ENCODE measurements around the gene LRRC4C.

The LRRC4C gene

DNA sequence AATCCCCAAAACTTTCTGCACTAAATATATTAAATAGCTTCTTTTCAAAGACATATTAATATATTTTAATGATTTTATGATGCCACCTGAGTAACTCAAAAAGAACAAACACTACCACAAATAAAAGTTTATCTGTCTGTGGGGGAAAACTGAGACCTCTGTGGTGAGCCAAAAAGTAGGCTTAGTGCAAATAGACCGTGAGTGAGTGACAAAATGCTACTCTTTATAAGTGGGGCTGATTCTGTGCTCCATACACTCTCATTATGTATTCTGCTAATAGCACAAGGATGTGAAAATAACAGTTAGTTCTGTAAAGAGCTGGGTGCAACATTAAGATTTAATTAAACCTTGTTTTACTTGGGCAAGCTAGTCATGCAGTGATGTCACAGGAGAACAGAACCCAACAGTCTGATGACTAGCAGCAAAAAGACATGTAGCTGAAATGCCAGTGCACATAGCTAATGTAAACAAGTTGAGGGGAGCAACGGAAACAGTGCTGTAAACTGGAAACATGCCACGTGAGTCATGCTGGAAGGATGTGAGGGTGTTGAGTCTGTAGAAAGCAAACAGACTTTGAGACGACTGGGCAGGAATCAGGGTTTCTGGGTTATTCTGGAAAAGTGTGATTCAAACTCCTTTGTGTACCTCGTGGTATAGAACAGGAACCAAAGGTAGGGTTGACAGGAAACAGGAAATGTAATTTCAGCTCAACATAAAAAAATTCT is 1130.4 kb downstream of the LRRC4C start:
- DNase-seq = peak; percentile 55

DNA sequence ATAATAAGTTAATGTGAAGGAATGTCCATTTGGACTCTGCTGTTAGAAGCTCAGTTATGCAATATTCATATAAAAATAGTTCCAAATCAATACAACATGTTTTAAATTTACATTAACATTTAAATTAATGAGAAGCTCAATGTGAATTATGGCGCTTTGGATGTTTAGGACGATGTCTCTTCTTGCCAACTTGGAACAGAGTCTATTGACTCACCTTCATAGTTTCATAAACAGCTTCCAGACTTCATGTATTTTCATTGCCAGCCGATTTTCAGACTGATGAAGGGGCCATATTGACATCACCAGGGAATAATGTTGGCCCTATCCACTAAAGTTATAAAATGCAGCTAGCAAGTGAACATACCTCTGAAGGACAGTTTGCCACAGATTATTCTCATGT is 1136.2 kb downstream of the LRRC4C start:
- no peak for DNase-seq

DNA sequence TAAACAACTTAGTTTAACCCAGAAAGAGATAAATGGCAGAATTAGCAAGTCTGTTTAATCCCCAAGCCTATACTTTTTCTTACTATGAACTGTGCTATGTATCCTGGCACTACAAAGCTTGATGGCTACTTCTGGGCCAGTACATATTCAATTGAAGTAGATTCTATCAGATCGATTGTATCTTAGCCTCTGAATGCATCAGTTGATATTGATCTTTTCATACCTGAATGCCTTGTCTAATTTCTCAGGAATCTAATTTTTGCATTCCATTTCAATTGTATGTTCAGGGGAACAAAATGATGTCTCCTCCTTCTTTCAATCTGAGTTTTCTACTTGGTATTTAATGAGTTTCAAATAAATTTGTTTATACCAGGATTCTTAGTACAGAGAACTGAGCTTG is 1137.9 kb downstream of the LRRC4C start:
- no peak for DNase-seq

DNA sequence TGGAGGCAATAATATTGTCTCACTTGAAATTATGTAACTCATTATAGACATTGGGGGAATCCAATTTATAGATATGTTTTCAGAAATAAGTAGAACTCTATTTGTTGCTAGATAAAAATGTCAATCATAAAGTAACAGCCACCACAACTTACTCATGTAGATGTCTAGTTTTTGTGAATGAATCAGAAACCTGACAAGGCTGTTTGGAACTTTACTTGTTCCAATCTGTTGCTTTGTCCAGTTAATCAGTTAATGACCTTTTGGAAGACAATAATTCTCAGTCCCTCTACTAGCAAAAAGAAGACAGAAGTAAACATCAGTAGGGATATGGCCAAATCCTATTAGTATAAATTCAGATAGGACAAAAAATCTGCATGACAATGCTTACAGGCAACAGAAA is 1143.3 kb downstream of the LRRC4C start:
- no peak for DNase-seq

DNA sequence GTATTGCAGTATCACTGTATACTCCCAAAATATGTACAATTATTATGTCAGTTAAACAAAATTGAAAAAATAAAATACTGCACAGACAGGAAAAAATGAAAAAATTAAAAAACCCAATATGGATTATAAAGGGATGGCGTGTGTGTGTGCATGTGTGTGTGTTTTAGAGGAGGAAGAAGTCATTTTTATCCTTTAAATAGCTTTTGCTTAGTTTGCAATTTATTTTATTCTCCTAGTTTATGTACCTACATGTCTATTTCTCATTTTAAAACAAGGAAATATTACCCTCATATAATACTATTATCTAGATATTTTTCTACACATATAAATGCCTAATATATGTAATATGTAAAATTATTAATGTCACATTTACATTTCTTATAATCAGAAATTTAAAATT is 1144.3 kb downstream of the LRRC4C start:
- DNase-seq = no peak

DNA sequence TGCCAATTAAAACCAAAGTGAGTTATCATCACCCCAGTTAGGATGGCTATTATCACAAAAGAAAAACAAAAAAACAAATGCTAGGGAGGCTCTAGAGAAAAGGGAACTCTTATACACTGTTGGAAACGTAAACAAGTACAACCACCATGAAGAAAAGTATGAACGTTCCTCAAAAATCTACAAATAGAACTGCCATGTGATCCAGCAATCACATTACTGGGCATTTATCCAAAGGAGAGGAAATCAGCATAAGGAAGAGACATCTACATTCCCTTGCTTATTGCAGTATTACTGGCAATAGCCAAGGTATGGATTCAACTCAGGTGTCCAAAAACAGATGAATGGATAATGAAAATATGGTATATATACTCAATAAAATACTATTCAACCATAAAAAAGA is 1145.1 kb downstream of the LRRC4C start:
- no peak for DNase-seq

DNA sequence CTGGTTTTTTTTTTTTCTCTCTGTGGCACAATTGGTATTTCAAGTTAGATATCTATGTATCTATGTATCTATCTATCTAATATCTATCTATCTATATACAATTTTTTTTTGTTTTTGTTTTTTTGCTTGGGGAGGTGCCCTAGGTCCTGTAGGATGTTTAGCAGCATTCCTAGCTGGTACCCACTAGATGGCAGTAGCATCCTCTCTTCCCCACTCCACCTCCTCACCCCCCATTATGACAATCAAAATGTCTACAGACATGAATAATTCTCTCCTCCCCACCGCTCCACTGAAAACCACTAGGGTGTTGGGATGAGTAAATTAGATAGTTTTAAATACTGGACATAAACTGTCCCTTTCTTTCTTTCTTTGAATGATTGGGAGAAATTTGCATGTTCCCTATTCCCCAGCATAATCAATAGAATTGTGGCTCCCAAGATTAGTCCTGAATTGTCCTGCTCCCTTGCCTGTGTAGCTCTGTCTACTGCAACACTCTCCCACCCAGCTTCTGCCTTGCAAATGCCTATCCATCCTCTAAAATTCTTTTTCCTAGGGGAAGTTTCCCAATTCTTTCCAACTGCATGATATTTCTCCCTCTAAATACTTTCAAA is 1152.4 kb downstream of the LRRC4C start:
- peak; percentile 34 for DNase-seq

DNA sequence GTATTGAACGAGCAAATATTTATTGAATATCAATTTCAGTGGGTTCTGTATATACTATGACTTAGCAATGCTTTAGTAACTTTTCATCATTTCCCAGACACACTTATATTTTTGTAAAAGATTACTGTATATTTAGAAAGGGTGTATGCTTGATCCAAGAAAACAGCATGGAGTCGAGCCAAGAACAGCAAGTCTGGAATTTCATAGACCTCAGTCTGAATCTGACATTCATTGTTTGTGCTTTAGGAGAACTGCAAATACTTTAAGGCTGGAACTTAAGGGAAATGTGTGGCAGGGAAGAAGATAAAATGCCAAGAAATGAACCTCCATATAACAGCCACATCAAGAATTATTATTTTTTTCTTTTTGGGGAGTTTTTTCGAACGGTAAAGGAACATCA is 1156.8 kb downstream of the LRRC4C start:
- no peak for DNase-seq

DNA sequence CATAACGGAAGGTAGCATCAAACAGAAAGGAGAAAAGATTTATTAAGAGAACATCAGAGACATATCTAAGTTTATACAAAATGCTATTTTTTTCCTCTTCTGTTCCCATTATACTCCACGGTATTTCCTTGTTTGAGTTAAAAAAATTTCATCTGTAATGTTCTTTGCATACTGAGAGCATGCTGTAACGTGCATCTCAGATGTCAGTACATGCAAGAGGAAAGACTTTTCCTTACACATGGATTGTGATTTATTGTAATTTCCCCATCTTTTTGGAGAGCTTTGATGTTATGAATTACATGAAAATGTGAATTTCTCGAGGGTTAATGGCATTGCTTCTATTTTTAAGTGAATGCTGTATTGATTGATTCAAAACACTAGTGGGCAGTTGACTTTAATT is 1164.0 kb downstream of the LRRC4C start:
- no peak for DNase-seq

DNA sequence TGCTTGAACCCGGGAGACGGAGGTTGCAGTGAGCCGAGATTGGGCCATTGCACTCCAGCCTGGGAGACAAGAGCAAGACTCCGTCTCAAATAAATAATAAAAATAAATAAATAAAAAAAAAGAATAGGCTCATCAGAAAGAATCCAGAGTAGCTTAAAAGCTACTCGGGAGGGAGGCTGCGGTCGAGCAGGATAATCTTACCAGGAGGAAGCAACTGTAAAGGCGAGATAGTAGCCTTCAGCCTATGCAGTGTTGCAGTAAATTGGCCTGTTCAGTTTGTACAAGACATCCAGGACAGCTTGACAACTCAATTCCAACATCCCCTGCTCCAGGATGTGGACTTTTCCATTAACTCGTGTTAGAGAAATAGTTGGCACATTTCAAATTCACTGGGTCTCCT is 1164.7 kb downstream of the LRRC4C start:
- DNase-seq = no peak

DNA sequence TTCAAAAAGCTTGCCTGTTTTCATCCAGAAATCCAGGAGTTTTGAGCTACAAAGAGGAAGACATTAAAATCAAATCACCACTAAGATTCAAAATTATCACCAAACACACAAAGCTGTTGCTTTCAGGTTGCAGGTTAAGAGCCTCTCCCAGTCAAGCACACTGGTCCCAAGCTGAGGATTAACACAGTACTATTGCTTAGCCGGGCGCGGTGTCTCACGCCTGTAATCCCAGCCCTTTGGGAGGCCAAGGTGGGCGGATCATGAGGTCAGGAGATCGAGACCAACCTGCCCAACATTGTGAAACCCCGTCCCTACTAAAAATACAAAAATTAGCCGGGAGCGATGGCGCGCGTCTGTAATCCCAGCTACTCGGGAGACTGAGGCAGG is 1165.1 kb downstream of the LRRC4C start:
- no peak for DNase-seq

DNA sequence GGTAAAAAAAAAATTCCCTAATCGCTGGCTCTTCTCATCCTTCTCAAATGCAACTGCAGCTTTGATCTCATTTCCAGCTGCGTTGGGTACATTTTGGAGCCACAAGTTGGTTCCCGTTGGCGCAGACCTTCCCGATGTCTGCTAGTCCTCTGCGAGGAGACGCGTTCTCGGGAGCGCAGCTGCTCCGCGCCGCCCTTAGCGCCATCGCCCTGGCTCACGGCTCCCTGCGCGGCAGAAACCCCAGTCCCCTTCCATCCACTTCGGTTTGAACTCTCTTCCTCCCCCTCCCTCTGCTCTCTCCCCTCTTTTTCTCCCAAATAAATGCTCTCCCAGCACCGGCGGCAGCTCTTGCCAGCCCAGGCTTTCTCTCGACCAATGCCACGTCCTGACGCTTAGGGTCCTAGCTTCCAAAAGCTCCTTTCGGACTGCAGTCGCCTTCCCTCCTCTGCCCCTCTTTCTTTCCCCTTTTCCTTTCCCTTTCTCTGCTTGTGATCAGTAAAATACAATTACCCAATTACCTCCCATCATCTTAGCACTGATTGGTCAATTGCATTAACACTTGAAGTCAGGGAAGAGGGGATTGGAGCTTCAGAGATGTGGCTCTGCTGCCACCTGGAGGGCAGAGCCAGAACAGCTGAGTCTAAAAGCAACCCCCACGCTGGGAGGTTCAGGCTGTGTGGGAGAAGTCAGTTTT is 1165.7 kb downstream of the LRRC4C start:
- peak; percentile 21 for DNase-seq

DNA sequence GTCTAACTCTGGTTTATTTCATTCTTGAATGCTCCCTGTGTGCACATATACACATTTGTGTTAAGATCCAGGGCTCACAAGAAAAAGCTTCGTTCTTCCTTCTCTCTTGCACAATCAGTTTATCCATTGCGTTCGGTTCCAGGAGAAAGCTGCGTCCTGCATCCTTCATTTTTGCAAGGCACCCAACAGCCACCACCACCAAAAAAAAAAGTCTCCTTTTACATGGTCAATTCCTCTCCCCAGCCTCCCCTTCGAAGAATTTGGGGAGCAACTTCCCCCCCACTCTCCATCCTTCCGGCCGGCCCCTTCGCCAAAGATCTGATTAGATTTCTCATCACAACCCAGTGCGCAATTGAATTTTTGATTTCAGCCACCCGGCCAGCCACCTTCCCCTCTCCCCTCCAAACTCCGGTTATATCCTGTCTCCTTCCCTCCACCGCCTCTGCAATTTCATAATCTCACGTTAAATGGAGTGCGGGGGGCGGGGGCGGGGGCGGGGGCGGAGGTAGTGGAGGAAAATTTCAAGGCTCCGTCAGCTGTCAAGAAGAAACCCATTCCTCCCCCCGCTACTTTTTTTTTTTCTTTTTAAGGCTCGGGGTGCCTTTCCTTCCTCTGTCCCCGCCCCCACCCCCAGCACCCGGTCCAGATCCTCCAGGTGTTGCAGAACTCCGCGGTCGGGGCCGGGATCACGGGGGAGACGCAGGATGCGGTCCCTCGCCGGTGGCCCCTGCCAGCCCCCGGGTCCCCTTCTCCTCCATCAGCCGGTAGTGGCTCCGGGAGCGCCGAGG is 1166.5 kb downstream of the LRRC4C start:
- no peak for DNase-seq

DNA sequence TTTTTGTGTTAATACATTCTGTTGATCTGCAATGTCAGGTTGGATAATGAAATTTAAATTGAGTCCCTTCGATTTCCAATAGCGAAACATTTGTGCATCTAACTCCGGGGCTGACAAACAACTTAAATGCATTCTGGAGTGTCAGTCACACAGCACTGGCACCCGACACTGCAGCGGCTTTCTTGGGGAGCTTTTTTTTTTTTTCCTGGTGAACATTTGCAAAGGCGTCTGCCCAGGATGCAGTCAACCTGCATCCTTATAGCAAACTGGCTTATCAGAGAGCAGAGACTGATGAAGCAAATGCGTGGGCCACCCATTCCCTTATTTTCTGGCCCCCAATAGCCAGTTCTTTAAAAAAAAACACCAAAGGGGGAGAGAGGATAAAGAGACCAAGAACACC is 1167.7 kb downstream of the LRRC4C start:
- DNase-seq = no peak

DNA sequence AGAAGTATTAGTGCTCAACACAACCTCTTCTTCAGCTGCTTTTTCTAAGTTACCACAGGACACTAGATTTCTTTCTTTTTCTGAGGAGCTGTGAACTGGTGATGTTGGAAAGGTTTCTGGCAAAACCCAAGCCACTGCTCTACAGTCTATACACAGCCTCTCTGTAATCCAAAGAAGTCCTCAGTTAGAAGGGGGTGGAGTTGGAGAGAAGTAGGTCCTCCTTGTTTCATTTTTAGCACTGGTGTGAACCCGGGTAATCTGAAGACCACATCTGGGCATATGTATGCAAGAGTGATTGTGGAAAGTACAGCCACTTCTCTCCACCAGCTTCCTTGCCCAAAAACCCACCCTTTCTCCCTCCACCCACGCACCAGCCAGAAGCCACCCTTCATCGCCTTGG is 1168.1 kb downstream of the LRRC4C start:
- no peak for DNase-seq

DNA sequence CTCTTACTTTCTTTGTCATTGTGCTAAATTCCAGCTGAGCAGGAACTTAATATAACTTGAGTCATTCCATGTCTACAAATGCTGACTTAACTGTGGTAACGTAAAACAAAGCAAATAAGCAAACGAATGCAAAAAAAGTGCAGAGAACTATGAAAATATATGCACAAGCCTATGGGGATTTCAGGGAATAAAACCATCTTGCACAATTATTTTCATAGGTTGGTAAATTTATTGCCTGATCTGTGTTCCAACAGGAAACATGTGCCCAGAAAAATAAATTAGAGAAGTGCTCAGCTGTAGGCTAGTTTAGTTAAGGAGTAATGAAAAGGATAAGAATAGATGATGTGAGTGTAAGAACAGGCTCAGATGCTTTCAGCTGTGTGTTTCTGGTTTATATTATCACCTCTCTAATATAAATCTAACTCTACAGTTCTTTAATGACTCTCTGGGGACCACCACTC is 1169.3 kb downstream of the LRRC4C start:
- DNase-seq = no peak

DNA sequence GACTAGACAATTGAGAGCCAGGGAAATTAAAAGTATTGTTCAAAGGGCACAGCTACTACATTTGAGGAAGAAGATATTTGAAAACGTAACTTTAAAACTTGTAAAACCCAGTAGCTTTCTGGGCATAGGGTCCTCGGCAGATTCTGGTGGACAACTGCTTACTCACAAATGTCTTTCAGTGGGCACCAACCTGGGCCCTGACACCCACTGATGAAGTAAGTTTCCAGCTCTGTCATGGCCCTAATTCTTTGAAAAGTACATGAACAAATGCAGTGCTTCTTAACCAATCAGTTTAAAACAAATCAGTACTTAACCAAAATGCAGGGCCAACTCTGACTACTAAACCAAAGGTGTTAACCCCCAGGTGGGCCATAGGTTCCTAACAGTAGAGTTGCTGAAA is 1170.1 kb downstream of the LRRC4C start:
- no peak for DNase-seq

DNA sequence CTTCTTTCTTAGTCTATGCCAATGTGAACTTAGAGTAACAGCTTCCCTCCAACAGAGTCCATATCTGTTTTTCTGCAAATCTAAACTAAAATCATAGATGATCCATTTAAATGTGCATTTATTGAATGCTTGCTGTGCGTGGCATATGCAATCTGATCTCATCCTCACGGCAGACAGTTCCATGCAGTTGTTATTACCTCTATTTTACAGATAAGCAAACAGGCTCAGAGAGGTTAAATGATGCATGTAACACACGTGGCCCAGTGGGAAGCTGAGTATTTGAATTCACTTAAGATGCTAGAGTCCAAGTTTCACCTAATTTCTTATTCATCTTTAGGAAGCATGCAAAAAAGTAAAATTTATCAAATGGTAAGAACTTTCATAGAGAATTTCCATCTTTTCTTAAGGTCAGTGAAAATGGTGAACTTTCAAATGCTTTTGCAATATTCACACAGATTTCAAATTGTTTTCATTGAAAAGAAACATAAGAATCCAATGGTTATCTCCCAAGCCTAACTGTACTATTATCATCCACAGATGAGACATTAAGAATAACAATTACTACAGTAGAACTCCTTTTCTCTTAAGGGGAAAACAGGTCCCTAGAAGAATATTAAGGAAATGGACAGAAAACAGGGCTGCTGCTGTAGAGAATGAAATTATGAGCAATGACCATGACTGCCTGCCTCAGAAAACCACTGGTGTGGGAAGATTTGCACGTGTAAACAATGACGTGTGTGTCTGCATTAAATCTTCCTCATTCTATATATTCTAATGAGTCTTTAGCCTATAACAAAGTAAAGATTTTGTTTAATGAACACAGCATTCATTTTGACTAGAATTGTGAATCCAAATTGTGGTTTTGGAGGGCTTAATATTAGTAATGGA is 1171.3 kb downstream of the LRRC4C start:
- DNase-seq = no peak

DNA sequence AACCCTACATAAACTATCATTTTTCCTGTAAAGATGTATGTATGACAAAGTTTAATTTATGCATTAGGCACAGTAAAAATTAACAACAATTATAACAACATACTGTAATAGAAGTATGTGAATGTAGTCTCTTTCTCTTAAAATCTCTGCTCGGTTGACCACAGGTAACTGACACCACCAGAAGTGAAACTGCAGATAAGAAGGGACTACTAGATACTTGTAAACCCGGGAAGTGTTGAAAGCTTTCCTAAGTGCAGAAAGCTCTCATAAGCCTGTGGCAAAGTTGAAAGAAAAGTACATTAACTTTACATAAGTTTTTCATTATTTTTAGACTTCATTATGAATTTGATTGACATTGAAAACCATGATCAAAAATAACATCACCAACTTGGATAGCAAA is 1173.3 kb downstream of the LRRC4C start:
- no peak for DNase-seq

DNA sequence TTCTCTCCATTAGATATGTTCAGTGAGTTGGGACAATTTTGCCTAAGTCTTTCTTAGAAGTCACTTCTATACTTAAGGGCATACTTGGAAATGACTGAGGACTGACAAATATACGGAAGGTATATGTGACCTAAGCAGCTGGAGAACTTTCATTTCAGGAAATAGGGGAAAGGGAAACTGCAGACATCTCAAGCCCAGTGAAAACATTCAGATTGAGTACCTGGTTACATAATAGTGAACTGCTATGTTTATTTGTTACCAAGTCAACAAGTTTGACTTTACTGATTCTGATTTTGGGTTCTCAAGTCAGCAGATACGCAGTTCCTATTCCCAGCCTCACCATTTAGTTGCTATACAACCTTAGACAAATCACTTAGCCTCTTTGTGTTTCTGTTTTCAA is 1173.9 kb downstream of the LRRC4C start:
- no peak for DNase-seq

DNA sequence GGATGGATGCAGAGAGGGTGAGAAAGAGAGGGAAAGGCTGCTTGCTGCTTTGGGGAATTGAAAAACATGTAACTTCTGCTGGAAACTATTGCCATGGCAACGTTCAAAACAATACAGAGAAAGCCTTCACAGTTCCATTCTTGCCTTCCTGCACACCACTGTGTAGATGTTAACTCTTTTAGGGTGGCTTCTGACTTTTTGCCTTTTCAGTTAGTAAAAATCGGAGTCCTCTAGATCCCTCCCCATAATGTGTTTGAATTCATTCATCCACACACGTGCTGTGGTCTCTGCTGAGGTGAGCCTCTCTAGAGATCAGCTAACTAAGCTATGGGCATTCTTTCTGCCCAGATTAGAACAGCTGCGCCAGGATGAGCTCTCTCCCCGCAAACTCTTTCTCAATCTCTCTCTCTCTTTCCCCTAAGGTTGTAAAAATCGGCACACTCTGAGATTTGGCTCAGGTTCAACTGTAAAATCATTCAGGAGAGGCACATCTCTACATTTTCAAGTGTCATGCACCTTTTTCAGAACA is 1178.3 kb downstream of the LRRC4C start:
- peak; percentile 15 for DNase-seq

All from RPMI8226 (cell line).